Ishikawa (cell line): ENCODE measurements around the gene KIF18A.

Experiments
- CEBPB ChIP-seq: IDR thresholded peaks from 2 replicates; pipeline ENCODE4 v1.6.1; 2012
- EP300 ChIP-seq: IDR thresholded peaks from 2 replicates; pipeline ENCODE4 v1.6.1; 2012; ENCODE audit warnings: borderline replicate concordance
- TAF1 ChIP-seq: IDR thresholded peaks from 2 replicates; pipeline ENCODE4 v1.6.1; 2012; ENCODE audit warnings: low read depth, mild to moderate bottlenecking

GRCh38 chr11:28132548-28132947 is 24.6 kb upstream of the KIF18A start:
- no peak for TF ChIP-seq EP300
- TF ChIP-seq CEBPB: no peak
- no peak for TF ChIP-seq TAF1
